GM18520 (cell line): ENCODE results near the gene CFAP97D2.
"Not testable (repeated sequence)": the region's sequence is repeated elsewhere in the genome, so short reads cannot be mapped to it uniquely, and the experiment has no call there.

Source experiments
- ATAC-seq: cut with Tn5 transposase; IDR thresholded peaks from one replicate; pipeline ENCODE4 v1.9.1; 2021; ENCODE audit not compliant: unreplicated experiment

Gene CFAP97D2

DNA sequence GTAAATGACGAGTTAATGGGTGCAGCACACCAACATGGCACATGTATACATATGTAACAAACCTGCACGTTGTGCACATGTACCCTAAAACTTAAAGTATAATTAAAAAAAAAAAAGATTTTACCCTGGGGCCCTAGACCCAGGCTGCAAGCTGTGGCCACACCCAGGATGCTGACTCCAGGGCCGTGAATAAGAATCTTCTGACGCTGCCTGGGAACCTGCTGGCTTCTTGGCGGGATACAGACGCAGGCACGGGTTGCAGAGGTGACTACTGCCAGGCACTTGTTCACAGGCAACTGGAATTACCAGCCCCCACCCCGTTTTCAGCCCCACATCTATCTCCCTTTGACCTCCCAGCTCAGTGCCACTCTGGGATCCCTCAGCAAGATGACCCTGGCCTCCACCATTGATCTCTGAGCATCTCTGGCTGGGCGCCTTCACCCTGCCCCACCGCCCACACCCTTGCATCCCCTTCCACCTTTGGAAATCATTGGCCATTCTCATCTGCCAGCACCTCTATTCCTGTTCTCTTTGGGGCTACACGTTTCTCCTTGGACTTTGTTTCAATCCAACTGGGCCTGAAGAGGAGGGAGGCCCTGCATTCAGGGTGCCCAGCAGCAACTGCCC, 21.1 kb upstream of the CFAP97D2 start:
- ATAC-seq, result no peak

- ATAC-seq, result not testable (repeated sequence)
Measured at GRCh38 chr13:114158869-114159666, 20.0 kb upstream of the CFAP97D2 start.

DNA sequence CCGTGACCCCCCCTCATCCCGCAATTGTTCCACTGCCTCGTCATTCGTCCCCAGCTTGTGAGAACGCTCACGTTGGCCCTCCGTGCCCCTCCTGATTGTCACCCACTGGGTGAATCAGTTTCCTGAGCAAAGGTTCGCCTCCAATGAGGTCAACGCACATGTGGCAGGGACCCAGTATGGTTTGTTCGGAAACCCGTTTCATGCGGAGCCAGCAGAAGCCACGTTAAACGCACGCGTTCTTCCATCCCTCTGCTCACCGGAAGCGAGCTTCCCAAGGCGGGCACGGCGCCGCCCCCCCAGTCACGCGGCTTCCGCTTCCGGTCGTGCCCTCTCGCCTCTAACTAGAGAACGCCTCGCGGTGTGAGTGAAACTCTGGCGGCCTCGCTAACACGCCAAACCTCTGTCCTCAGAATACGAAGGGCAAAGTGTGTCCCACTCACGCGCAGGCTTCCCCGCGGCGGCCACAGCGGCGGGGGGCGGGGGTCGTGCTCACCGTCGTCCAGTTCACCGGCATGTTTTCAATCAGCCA, 18.0 kb upstream of the CFAP97D2 start:
- ATAC-seq, result no peak

DNA sequence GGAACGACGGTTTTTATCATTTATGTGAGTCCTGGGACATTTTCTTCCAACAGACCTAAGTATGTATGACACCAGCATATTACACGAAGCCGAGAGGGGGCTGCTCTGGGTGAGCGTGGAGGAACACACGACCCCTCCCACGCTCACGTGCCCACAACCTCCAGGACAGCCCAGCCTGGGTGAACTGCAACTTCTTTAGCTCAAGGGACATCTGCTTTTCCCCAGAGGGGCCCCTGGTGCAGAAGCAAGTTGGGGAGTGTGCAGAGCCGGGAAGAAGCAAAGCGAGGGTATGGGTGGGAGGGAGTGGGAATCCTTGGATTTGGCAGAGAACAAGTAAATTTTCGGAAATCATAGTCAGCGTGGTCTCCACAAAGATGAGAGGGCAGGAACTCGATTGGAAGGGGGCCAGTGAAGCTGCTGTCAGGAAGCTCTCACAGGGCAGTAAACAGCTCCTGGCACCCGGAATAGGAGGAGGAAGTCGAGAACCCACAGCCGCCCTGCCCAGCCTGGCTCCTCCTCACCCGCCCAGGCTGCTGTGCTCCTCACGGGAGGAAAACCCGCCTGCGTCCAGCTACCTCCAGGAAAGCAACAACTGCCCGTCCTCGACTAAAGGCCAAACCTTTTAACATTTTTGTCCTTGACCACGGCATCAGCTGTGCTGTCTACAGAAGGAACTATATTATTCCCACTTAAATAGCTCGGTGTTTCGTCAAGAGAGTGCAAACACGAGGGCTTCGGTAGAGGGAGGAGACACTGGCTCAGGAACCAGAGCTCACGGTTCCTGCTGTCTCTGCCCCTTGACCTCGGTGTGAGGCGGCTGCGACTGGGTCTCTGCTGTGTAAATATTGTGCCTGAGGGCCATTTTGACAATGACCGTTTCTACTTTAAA, 17.2 kb upstream of the CFAP97D2 start:
- ATAC-seq, result no peak

DNA sequence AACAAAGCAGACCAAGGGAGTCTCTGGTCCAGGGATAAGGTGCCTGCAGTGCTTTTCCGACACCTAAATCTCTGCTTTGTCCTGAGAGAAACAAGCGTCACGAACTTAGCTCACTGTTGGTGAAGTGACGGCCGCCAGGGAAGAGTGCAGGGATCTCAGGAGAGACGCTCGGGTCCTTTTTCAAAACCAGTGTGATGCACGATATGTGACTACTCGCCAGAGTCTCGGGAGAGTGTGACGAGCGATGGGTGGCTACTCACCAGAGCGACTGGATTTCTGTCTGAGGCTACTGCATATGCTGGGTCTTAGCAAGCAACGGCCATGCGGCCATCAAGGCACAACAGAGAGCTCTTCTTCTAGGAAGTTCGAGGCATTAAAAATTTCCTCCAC, 16.5 kb upstream of the CFAP97D2 start:
- no peak for ATAC-seq

GRCh38 chr13:114164053-114164452, 15.0 kb upstream of the CFAP97D2 start:
- no peak for ATAC-seq

- no peak for ATAC-seq
Measured at GRCh38 chr13:114164681-114165429, 14.2 kb upstream of the CFAP97D2 start.

DNA sequence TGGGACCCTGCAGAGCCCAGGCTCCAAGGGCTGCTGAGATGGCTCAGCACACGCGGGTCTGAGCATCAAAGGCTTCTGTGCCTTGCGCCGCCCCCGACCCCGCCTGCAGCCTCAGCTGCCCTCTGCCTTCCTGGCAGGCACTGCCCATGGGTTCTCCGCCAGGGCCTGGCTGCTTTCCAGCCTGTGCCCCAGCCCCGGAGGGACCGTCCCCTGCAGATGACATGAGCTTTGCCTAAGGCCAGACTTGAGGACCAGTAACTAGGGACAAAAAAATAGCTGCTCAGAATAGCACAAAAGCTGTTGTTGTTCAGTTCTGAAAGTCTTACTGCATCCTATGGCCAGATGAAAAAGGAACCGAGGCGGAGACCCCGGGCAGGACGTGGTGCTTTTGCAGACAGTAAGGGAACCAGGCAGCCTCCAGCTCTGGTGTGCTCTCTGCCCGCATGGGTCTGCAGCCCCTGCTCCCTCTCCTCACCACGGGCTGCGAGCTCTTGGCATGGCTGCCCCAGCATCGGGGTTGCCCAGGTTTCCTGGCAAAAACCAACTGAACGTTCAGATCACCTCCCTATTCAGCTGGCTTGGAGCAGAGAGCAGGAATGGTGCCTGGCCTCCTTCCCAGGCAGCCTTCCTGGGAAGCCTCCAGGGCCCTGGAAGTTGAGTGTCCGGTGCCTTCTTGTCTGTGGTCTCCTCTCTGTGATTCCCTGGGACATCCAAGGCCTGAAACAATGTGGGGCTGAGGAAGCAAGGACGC, 12.5 kb upstream of the CFAP97D2 start:
- ATAC-seq, result no peak

- no peak for ATAC-seq
Measured at GRCh38 chr13:114167426-114167825, 11.6 kb upstream of the CFAP97D2 start.

DNA sequence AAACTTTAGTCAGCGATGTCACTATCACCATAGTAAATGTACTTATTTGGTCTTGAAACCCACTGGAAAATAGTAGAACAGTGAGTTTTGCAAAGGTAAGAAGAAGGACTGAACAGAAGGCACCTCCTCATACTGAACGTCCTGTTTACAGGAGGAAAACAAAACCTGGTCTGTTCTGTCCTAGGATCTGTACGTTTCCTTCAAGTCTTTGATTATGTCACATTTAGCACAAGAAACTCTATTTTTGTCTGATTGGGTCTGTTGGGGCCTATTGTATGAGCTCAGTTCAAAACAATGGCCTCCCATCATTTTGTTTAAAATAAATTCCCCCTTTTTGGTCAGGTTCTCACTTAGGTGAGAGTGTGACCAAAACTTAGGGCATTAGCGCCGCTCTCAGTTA, 11.2 kb upstream of the CFAP97D2 start:
- no peak for ATAC-seq

DNA sequence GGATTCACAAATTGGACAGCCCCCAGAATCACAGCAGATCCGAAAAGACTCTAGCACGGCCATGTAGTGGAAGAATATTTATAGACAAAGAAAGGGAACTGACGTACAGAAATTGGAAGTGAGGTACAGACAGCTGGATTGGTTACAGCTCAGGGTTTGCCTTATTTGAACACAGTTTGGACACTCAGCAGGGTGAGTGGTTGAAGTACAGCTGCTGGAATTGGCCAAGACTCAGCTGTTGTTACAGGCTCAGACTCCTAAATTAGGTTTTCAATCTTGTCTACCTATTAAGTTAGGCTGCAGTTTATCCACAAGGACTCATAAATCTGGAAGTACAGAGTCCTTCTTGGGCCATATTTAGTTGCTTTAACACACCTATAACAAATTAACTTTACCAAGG, 5.8 kb upstream of the CFAP97D2 start:
- no peak for ATAC-seq

- no peak for ATAC-seq
Measured at GRCh38 chr13:114173745-114174144, 5.3 kb upstream of the CFAP97D2 start.

DNA sequence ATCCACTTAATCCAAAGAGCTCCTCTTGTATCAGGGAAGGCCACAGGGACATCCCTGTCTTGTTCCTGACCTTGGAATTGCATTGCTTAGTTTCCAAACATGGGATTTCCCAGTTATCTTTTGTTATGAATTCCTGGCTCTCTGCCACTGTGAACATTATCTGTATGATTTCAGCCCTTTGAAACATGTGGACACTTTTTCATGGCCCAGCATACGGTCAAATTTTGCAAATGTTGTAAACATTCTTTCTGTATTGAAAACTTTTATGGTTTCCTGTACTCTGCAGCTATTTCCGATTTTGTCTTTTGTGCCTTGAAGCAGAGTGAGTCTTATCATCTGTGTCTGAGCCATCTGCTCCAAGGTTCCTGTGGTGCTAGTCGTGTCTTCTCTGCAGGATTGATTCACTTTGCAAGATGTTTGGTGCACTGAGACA, 4.5 kb upstream of the CFAP97D2 start:
- no peak for ATAC-seq

DNA sequence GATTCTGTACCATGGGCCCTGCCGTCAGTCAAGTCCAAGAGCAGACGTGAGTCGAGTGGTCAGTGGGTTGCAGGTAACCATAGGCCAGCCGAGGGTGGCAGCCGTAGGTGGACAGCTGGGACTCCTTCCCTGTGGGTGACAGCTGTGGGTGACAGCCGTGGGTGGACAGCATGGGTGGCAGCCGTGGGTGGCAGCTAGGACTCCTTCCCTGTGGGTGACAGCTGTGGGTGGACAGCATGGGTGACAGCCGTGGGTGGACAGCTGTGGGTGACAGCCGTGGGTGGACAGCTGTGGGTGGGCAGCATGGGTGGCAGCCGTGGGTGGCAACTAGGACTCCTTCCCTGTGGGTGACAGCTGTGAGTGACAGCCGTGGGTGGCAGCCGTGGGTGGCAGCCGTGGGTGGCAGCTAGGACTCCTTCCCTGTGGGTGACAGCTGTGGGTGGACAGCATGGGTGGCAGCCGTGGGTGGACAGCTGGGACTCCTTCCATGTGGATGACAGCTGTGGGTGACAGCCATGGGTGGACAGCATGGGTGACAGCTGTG, 2.6 kb upstream of the CFAP97D2 start:
- not testable (repeated sequence) for ATAC-seq

DNA sequence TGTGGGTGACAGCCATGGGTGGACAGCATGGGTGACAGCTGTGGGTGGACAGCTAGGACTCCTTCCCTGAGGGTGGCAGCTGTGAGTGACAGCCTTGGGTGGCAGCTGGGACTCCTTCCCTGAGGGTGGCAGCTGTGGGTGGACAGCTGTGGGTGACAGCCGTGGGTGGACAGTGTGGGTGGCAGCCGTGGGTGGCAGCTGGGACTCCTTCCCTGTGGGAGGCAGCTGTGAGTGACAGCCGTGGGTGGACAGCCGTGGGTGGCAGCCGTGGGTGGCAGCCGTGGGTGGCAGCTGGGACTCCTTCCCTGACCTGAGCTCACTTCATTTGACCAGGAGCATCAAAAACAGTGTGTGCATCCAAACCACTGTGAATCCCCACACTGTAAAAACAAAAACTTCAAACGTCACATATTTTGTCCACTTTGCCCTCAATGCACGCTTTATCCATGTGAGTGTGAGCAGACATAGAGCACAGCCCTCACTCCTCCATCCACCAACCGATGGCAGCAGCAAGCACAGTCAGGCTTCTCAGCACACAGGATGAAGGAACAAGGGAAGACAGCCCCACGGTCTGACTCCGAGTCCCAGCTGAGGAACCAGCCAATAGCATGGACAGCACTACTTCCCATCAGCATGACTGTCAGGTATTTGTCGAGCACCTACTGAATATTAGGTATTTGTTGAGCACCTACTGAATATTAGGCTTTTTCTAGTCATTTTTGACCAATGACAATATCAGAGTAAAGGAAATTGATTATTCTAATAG, 1.6 kb upstream of the CFAP97D2 start:
- no peak for ATAC-seq

DNA sequence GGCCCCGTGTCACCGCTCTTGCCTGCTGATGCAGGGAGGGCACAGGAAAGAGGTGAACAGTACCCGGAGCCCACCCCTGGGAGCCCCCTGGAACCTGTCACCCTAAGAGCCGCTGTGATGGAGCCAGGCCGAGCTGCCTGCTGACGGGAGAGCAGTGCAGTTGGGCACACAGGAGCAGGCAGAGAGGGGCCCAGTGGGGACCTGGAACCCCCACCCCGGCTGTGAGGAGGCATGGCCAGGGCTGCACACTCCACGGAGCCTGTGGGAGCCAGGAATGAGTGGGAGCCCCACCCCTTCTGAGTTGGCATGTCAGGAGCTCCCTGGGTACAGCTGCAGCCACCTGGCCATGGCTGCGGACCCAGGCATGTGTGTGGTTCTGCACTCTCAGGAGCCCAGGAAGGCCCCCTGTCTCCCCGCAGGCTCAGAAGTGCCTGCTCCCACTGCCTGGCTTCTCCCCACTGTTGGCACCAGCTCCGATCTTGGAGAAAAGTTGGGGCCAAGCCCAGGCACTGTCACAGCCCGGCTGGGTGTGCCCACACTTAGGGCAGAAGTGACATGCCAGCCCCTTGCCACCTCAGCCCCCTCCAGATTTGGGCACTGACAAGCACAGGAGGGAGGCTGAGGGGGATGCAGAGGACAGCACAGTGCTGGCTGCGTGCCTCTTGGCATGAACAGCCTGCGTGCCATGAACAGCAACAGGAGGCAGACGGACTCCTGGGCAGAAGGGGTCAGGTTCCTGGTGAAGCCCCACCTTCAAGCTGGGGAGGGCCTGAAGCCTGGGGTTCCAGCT, 6.3 kb downstream of the CFAP97D2 start:
- no peak for ATAC-seq

- no peak for ATAC-seq
Measured at GRCh38 chr13:114194853-114195252, 15.8 kb downstream of the CFAP97D2 start.

DNA sequence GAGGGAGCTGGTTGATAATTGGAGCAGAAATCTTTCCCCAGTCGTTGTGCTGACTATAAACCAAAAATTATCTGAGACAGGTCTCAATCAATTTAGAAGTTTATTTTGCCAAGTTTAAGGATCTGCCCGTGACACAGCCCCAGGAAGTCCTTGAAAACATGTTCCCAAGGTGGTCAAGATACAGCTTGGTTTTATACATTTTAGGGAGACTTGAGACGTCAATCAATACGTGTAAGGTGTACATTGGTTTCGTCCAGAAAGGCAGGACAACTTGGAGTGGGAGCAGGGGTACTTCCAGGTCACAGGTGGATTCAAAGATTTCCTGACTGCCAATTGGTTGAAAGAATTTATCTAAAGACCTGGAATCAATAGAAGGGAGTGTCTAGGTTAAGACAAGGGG, 17.6 kb downstream of the CFAP97D2 start:
- ATAC-seq, result no peak
